HG02870 (cell line): ENCODE measurements around the gene FAM110C.
"Not testable (repeated sequence)": the region's sequence is repeated elsewhere in the genome, so short reads cannot be mapped to it uniquely, and the experiment has no call there.

Source experiments
- ATAC-seq: cut with Tn5 transposase; IDR thresholded peaks from one replicate; pipeline ENCODE4 v1.9.1; 2021; ENCODE audit warnings: mild to moderate bottlenecking, moderate library complexity; ENCODE audit not compliant: unreplicated experiment

FAM110C gene

GRCh38 chr2:46471-47345 lies at the start of gene FAM110C:
FAM110C (minus strand) TSS chr2:46505; CDS start chr2:46385, 120 bp downstream.
- ATAC-seq, result no peak

GRCh38 chr2:92326-92725 lies 46.0 kb upstream of the FAM110C start:
- ATAC-seq, result no peak

- ATAC-seq, result no peak
These were observed 44.5 kb upstream of the FAM110C start for GRCh38 chr2:90645-91312.

DNA sequence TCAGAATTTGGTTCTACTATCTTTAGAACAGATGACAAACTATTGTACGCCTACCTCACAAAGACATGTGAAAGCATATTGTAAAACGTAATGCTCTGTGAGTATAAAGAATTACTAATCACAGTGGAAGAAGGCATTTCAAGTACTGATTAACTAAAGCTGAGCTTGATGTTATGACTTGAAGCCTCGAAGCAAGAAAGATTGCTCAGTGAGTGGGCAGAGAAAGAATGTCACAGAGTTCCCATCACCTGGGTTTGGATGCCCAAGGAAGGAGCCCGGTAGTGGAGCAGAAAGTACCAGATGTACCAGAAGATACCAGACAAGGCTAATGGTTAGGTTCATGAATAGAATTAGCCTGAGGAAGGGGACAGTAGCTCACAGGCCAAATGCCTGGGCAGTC lies 39.5 kb upstream of the FAM110C start:
- no peak for ATAC-seq

DNA sequence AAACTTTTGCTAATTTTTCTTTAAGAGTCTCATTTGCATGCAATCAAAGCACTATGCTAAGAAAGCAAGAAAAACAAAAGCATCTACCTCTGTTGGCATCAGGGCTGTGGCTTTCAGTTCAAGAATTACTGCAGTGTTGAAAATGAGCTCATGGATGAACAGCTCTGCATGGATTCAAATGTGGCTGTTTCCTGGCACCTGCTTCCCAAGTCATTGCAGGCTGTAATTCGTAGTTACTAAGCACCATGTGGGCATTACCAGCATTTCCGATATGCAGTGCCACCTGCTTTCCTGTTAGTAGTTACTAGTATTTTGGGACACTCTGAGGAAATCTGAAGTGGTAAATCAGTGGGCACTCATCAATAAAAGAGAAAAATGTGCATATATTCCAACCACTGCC lies 37.8 kb upstream of the FAM110C start:
- no peak for ATAC-seq

DNA sequence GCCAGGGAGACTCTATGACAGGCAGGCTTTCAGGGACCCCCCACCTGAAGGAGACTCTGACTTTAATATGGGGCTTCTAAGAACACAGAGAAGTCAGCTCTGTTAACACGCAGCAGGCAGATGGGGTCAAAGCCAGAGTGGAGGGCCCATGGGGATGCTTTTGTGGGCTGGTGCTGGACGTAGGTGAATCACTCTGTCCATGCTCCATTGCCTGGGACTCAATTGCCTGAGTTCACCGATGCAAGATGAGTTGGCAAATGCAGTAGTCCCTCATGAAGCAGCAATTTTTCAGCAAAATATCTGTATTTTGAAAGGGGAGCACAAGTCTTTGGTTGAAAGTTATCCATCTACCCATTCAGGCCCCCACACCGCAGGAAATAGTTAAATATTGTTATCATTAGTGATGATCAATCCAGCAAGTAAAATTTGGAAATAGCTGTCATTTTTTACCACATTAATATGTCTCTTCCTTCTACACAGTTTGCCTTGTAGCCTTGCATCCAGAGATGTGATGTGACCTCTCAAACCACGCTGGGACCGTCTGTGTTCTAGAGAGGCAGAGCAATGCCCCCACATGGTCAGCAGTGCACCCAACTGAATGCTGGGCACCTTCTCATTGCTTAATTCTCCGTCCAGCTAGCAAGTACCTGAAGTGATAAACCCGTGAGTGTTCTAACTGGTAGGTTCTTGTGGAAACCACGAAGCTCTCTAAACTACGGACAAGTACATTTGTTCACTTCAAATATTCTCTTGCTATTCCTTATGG lies 34.8 kb upstream of the FAM110C start:
- no peak for ATAC-seq

- ATAC-seq, result no peak
These were observed 34.1 kb upstream of the FAM110C start for GRCh38 chr2:80378-80777.

- no peak for ATAC-seq
These were observed 25.2 kb upstream of the FAM110C start for GRCh38 chr2:71309-72035.

DNA sequence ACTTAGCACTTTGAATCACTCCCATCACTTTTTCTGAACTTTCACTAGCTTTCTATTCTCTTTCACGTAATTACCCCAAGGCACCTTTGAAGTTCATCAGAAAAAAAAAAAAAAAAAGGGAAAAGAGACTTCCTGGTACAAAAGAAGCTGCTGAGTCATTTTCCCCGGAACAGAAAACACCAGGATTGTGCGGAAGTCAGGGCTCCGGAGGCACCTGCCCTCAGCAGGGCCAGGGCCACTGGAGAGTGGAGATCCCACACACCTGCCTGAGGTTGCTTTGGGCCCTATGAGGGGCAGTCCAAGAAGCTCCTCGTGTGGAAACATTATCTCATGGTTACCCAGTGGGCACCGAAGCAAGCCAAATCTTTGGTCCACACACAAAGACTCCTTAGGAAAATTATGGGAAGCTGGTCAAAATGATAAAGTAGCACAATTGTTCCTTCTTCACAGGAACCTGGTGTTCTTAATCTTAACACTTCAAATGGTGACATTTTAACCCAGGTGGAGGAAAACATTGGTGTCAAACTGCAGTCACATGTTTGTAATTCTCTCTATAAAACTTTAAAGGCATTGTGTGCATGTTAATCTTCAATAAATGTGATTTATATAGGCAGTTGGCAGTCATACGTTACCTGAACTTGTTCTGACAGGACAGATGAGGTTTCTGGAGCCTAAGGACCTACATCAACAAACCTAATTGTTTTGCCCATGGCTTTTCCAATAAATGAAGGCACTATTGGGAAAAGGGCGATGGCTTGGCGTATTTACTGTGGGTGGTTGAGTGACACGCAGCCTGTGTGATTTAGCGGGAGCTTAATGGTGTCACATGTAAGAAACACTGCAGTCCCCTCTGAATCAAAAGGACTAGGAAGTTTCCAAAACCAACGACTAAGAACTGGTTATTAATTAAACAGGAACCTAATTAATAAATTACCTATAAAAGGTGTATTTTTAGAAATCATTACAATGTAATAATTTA lies 23.4 kb upstream of the FAM110C start:
- no peak for ATAC-seq

DNA sequence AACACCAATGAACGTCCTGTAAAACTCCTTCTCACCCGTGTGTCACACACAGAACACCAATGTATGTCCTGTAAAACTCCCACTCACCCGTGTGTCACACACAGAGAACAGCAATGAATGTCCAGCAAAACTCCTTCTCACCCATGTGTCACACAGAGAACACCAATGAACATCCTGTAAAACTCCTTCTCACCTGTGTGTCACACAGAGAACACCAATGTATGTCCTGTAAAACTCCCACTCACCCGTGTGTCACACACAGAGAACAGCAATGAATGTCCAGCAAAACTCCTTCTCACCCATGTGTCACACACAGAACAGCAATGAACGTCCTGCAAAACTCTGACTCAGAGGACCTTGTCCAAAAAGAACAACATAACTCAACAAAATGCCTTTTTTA lies 22.3 kb upstream of the FAM110C start:
- ATAC-seq, result not testable (repeated sequence)

GRCh38 chr2:66853-67252 lies 20.5 kb upstream of the FAM110C start:
- no peak for ATAC-seq

GRCh38 chr2:65121-65520 lies 18.8 kb upstream of the FAM110C start:
- ATAC-seq, result no peak

DNA sequence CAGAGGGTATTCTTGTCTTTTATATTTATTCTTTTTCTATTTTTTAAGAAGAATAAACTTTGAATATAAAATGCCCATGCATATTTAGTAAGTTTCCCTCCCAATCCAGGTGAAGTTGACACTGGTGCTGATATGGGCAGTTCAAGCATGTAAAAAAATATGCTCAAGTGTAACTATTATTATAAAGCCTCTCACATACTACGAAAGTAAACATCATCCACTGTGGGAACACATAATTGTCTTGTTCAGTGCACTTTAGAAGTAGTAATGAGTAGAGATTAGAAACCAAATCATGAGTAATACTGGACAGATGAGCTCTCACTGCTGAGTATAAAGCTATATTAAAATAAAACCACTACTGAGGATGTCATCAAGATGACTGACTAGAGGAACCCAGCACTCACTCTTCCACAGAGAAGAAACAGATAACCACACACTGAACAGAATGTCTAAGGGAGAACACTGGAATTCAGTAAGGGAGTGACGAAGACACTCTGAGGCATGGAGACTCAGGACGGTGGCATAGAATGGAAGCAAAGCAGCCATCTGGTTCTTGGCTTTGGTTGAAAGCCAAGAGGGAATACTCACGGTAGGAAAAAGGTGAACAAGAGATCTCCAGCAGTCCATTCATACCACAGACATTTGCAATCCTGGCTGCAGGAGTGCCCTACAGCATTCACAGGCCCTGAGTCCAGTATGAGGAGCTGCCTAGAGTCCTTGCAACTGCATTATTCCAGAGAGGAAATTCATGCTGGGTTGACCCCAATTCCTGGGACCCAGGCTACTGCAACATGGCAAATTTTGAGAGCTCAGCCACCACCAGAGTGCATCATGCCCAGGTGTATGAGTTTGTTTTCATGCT lies 9.5 kb upstream of the FAM110C start:
- ATAC-seq, result no peak

- ATAC-seq, result no peak
These were observed 5.3 kb upstream of the FAM110C start for GRCh38 chr2:51613-52012.

- no peak for ATAC-seq
These were observed 1.4 kb upstream of the FAM110C start for GRCh38 chr2:47737-48136.

GRCh38 chr2:47346-47725 lies 1.0 kb upstream of the FAM110C start:
- no peak for ATAC-seq

DNA sequence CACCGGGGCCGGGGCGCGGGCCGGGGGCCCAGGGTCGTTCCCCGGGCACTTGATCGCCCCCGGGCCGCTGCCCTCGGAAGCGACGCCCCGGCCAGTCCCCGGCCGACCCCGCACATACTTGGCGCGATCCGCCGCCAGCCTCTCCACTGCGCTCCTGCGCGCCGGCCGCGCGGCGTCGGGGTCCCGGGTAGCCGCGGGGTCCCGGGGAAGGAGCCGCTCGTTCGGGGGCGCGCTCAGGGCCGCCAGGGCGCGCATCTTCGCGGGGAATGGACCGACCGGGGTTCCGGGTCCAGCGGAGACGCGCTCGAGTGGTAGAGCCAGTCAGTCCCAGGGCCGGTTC lies 204 bp downstream of the FAM110C start:
- ATAC-seq, result no peak

- ATAC-seq, result no peak
These were observed 769 bp downstream of the FAM110C start for GRCh38 chr2:45342-46130.
